Activated naive CD4-positive, alpha-beta T cell treated with anti-CD3 and anti-CD28 coated beads, Interleukin-2, amount 10 ng/mL, durations not matched to agents 7 days and 5 days (primary cell): ENCODE measurements around the gene POLG2.
"Not testable (repeated sequence)": the region's sequence is repeated elsewhere in the genome, so short reads cannot be mapped to it uniquely, and the experiment has no call there.

Experiments used
- CTCF ChIA-PET: fragments of 350-600 bp; sonication (Branson Sonifier 250); formaldehyde crosslinking; loops from one replicate; lab custom pipeline; 2021; ENCODE audit warnings: antibody characterized with exemption; lab: Charles Lee
- DNase-seq: peaks from one replicate; pipeline ENCODE4 v3.0.0-alpha.2; 2020
- H3K27ac Mint-ChIP-seq: one replicate; pipeline ENCODE4 v1.8.0; 2021; ENCODE audit warnings: mild to moderate bottlenecking, moderate library complexity, mixed read lengths
- H3K27me3 Mint-ChIP-seq: one replicate; pipeline ENCODE4 v1.8.0; 2021; ENCODE audit warnings: mild to moderate bottlenecking, mixed read lengths
- H3K36me3 Mint-ChIP-seq: one replicate; pipeline ENCODE4 v1.8.0; 2021; ENCODE audit warnings: mixed read lengths
- H3K4me1 Mint-ChIP-seq: one replicate; pipeline ENCODE4 v1.8.0; 2021; ENCODE audit warnings: mixed read lengths
- H3K4me3 Mint-ChIP-seq: one replicate; pipeline ENCODE4 v1.8.0; 2021; ENCODE audit warnings: mild to moderate bottlenecking, moderate library complexity, mixed read lengths
- H3K9me3 Mint-ChIP-seq: one replicate; pipeline ENCODE4 v1.8.0; 2021; ENCODE audit warnings: mixed read lengths

The POLG2 gene

GRCh38 chr17:64491034-64491860, 5.6 kb downstream of the POLG2 start:
- DNase-seq, result peak; percentile 81

GRCh38 chr17:64488301-64488700, 8.6 kb downstream of the POLG2 start:
- Mint-ChIP-seq H3K9me3 (no peaks in the 10 kb centered on the region), H3K27ac (no peak overlapping the region), H3K4me3 (no peak overlapping the region), H3K4me1 (peaks cover 30% of the 10 kb centered on the region), H3K27me3 (no peaks in the 10 kb centered on the region), H3K36me3 (peaks cover 55% of the 10 kb centered on the region)
- CTCF ChIA-PET, result interaction anchor here (10.6 kb wide), 1 partner anchor 68 kb away, joined by 264 read pairs; no protein-coding TSS in a partner anchor
- DNase-seq, result no peak

More at GRCh38 chr17:64491034-64491860, 5.6 kb downstream of the POLG2 start:
- H3K27ac Mint-ChIP-seq, result no peak overlapping the region
- H3K4me1 Mint-ChIP-seq, result peaks cover 44% of the 10 kb centered on the region
- CTCF ChIA-PET, result interaction anchor here (0.7 to 10.6 kb wide), 34 partner anchors 9 to 248 kb away, joined by 3 to 264 read pairs (median 4); partner anchors contain the start of genes CEP95 and DDX5
- H3K27me3 Mint-ChIP-seq, result no peaks in the 10 kb centered on the region
- H3K4me3 Mint-ChIP-seq, result no peak overlapping the region
- no peaks in the 10 kb centered on the region for H3K9me3 Mint-ChIP-seq
- H3K36me3 Mint-ChIP-seq, result peaks cover 43% of the 10 kb centered on the region

- Mint-ChIP-seq H3K27ac (peak overlapping the region; percentile 69), H3K4me3 (no peak overlapping the region), H3K9me3 (no peaks in the 10 kb centered on the region), H3K4me1 (peaks cover 14% of the 10 kb centered on the region), H3K36me3 (peaks cover 37% of the 10 kb centered on the region), H3K27me3 (no peaks in the 10 kb centered on the region)
- DNase-seq, result no peak
- CTCF ChIA-PET, result interaction anchor here (0.8 to 6.0 kb wide), 2 partner anchors 64 to 165 kb away, joined by 5 to 46 read pairs; no protein-coding TSS in a partner anchor
Measured at GRCh38 chr17:64484380-64484779, 12.5 kb downstream of the POLG2 start.

- DNase-seq, result no peak
- no peaks in the 10 kb centered on the region for H3K9me3 Mint-ChIP-seq
- peaks cover 14% of the 10 kb centered on the region for H3K4me1 Mint-ChIP-seq
- H3K4me3 Mint-ChIP-seq, result no peak overlapping the region
- H3K27ac Mint-ChIP-seq, result no peak overlapping the region
- peaks cover 27% of the 10 kb centered on the region for H3K36me3 Mint-ChIP-seq
- CTCF ChIA-PET, result interaction anchor here (1.6 to 2.5 kb wide), 3 partner anchors 10 to 62 kb away, joined by 4 to 10 read pairs (median 5); no protein-coding TSS in a partner anchor
- no peaks in the 10 kb centered on the region for H3K27me3 Mint-ChIP-seq
Measured at GRCh38 chr17:64480951-64481350, 15.9 kb downstream of the POLG2 start.

- no peak overlapping the region for H3K27ac Mint-ChIP-seq
- peaks cover 7% of the 10 kb centered on the region for H3K36me3 Mint-ChIP-seq
- DNase-seq, result no peak
- no peak overlapping the region for H3K4me3 Mint-ChIP-seq
- CTCF ChIA-PET, result interaction anchor here (1.0 to 2.0 kb wide), 4 partner anchors 14 to 58 kb away, joined by 3 to 10 read pairs (median 4); no protein-coding TSS in a partner anchor
- H3K27me3 Mint-ChIP-seq, result no peaks in the 10 kb centered on the region
- no peaks in the 10 kb centered on the region for H3K4me1 Mint-ChIP-seq
- no peaks in the 10 kb centered on the region for H3K9me3 Mint-ChIP-seq
Measured at GRCh38 chr17:64477849-64478248, 19.0 kb downstream of the POLG2 start.

- H3K27ac Mint-ChIP-seq, result no peak overlapping the region
- DNase-seq, result no peak
- H3K36me3 Mint-ChIP-seq, result peaks cover 1% of the 10 kb centered on the region
- H3K27me3 Mint-ChIP-seq, result peaks cover 5% of the 10 kb centered on the region
- no peak overlapping the region for H3K4me3 Mint-ChIP-seq
- no peaks in the 10 kb centered on the region for H3K9me3 Mint-ChIP-seq
- CTCF ChIA-PET, result interaction anchor here (2.2 kb wide), 1 partner anchor 53 kb away, joined by 8 read pairs; no protein-coding TSS in a partner anchor
- no peaks in the 10 kb centered on the region for H3K4me1 Mint-ChIP-seq
Measured at GRCh38 chr17:64472564-64472963, 24.3 kb downstream of the POLG2 start.

- Mint-ChIP-seq H3K27ac (no peak overlapping the region), H3K36me3 (no peaks in the 10 kb centered on the region), H3K9me3 (no peaks in the 10 kb centered on the region), H3K27me3 (peaks cover 12% of the 10 kb centered on the region), H3K4me3 (no peak overlapping the region), H3K4me1 (no peaks in the 10 kb centered on the region)
- CTCF ChIA-PET, result interaction anchor here (1.1 to 2.2 kb wide), 2 partner anchors 20 to 51 kb away, joined by 3 to 8 read pairs; no protein-coding TSS in a partner anchor
- no peak for DNase-seq
Measured at GRCh38 chr17:64471440-64471839, 25.4 kb downstream of the POLG2 start.

GRCh38 chr17:64470625-64471024, 26.2 kb downstream of the POLG2 start:
- Mint-ChIP-seq H3K27me3 (peaks cover 20% of the 10 kb centered on the region), H3K4me3 (no peak overlapping the region), H3K9me3 (no peaks in the 10 kb centered on the region), H3K27ac (no peak overlapping the region), H3K36me3 (no peaks in the 10 kb centered on the region), H3K4me1 (no peaks in the 10 kb centered on the region)
- DNase-seq, result no peak
- CTCF ChIA-PET, result interaction anchor here (1.1 to 2.0 kb wide), 2 partner anchors 21 to 49 kb away, joined by 3 to 6 read pairs; no protein-coding TSS in a partner anchor

- H3K4me3 Mint-ChIP-seq, H3K27ac Mint-ChIP-seq, H3K4me1 Mint-ChIP-seq, DNase-seq, H3K36me3 Mint-ChIP-seq, H3K9me3 Mint-ChIP-seq: not testable (repeated sequence)
- CTCF ChIA-PET, result interaction anchor here (0.6 kb wide), 1 partner anchor 71 kb away, joined by 3 read pairs; no protein-coding TSS in a partner anchor
- peaks cover 29% of the 10 kb centered on the region for H3K27me3 Mint-ChIP-seq
Measured at GRCh38 chr17:64466834-64467233, 30.0 kb downstream of the POLG2 start.

GRCh38 chr17:64466019-64466735, 30.7 kb downstream of the POLG2 start:
- no peaks in the 10 kb centered on the region for H3K9me3 Mint-ChIP-seq
- H3K36me3 Mint-ChIP-seq, result no peaks in the 10 kb centered on the region
- CTCF ChIA-PET, result no interaction called here
- no peak for DNase-seq
- no peak overlapping the region for H3K4me3 Mint-ChIP-seq
- H3K27ac Mint-ChIP-seq, result no peak overlapping the region
- H3K27me3 Mint-ChIP-seq, result peaks cover 29% of the 10 kb centered on the region
- no peaks in the 10 kb centered on the region for H3K4me1 Mint-ChIP-seq

GRCh38 chr17:64461788-64462187, 35.1 kb downstream of the POLG2 start:
- CTCF ChIA-PET, result no interaction called here
- DNase-seq, result no peak
- H3K9me3 Mint-ChIP-seq, result no peaks in the 10 kb centered on the region
- H3K4me1 Mint-ChIP-seq, result peaks cover 14% of the 10 kb centered on the region
- peaks cover 25% of the 10 kb centered on the region for H3K27me3 Mint-ChIP-seq
- H3K4me3 Mint-ChIP-seq, result no peak overlapping the region
- no peaks in the 10 kb centered on the region for H3K36me3 Mint-ChIP-seq
- no peak overlapping the region for H3K27ac Mint-ChIP-seq

GRCh38 chr17:64460955-64461354, 35.9 kb downstream of the POLG2 start:
- Mint-ChIP-seq H3K9me3 (peaks cover 1% of the 10 kb centered on the region), H3K4me3 (no peak overlapping the region), H3K4me1 (peaks cover 22% of the 10 kb centered on the region), H3K36me3 (no peaks in the 10 kb centered on the region), H3K27ac (no peak overlapping the region), H3K27me3 (peaks cover 16% of the 10 kb centered on the region)
- DNase-seq, result no peak
- CTCF ChIA-PET, result interaction anchor here (0.7 kb wide), 1 partner anchor 151 kb away, joined by 4 read pairs; no protein-coding TSS in a partner anchor

GRCh38 chr17:64459818-64460217, 37.0 kb downstream of the POLG2 start:
- H3K4me3 Mint-ChIP-seq, DNase-seq, H3K36me3 Mint-ChIP-seq, H3K27ac Mint-ChIP-seq, CTCF ChIA-PET, H3K9me3 Mint-ChIP-seq: not testable (repeated sequence)
- peaks cover 28% of the 10 kb centered on the region for H3K4me1 Mint-ChIP-seq
- peaks cover 13% of the 10 kb centered on the region for H3K27me3 Mint-ChIP-seq

- H3K4me3 Mint-ChIP-seq, result no peak overlapping the region
- H3K4me1 Mint-ChIP-seq, result peaks cover 28% of the 10 kb centered on the region
- peaks cover 2% of the 10 kb centered on the region for H3K9me3 Mint-ChIP-seq
- CTCF ChIA-PET, result no interaction called here
- H3K27ac Mint-ChIP-seq, result no peak overlapping the region
- no peaks in the 10 kb centered on the region for H3K36me3 Mint-ChIP-seq
- DNase-seq, result no peak
- H3K27me3 Mint-ChIP-seq, result peaks cover 13% of the 10 kb centered on the region
Measured at GRCh38 chr17:64459284-64459747, 37.5 kb downstream of the POLG2 start.
